Loucy (cell line): Measurements from ENCODE around the gene CLEC4M.

Experiments
- CTCF ChIP-seq: fragments of 200-600 bp; sonication (generic); conservative IDR thresholded peaks from 2 replicates; pipeline ENCODE4 v1.5.1; 2014; ENCODE audit warnings: mild to moderate bottlenecking, antibody characterized with exemption, low read length
- EZH2phosphoT487 ChIP-seq: fragments of 200-600 bp; IDR thresholded peaks from 2 replicates; pipeline ENCODE4 v1.6.1; 2018; ENCODE audit warnings: antibody characterized with exemption, mild to moderate bottlenecking, moderate library complexity, borderline replicate concordance

- TF ChIP-seq CTCF (no peak), EZH2phosphoT487 (no peak)
These were observed 37.3 kb upstream of the CLEC4M start for GRCh38 chr19:7725791-7726190.
